ENCODE results near the gene C2CD2. TPM values are rescaled to one million over a fixed set of nuclear protein-coding genes. Genes with fewer than 3 reads are reported as not detected.

C2CD2 gene
- total RNA-seq, 5 donors from 2014 or later (not counting 1 experiment from before 2014, with no cell fraction given), result 7.7 to 15.0 (median 9.5) TPM

- Histone ChIP-seq H3K27me3 (replicated peaks in 1 of 2; ENCODE audit: control insufficient read depth in 2 of 2, extremely low read depth in 1 of 2, insufficient read depth in 2 of 2, low read length in 1 of 2) (no peaks in the 10 kb centered on the region), H3K36me3 (ENCODE audit: control insufficient read depth in 2 of 2, extremely low read depth in 1 of 2, insufficient read depth in 1 of 2, low read length in 1 of 2) (peaks cover 4 to 15% of the 10 kb centered on the region in 2 donors), H3K4me1 (ENCODE audit: control insufficient read depth in 1 of 2, extremely low read depth in 1 of 2, insufficient read depth in 2 of 2, low read length in 2 of 2) (peaks cover 8 to 19% of the 10 kb centered on the region in 2 experiments), H3K9me3 (no peaks in the 10 kb centered on the region), H3K27ac (ENCODE audit: low read length) (no peak overlapping the region), H3K4me3 (ENCODE audit: control insufficient read depth in 1 of 2, extremely low read depth in 1 of 2, low read length in 1 of 2) (no peak overlapping the region)
- no peak for ATAC-seq (replicated peaks in 1 of 4)
- H3K27me3 Mint-ChIP-seq, result no peaks in the 10 kb centered on the region
- H3K4me3 Mint-ChIP-seq, result no peak overlapping the region
- H3K27ac Mint-ChIP-seq, result no peak overlapping the region
- H3K9me3 Mint-ChIP-seq, result no peaks in the 10 kb centered on the region
- ChIA-PET POLR2A (interaction anchor here in 1 of 2 donors (0.5 kb wide), 1 partner anchor 15 kb away, joined by 3 read pairs; no protein-coding TSS in a partner anchor), CTCF (no interaction called here)
- WGBS (ENCODE audit: insufficient coverage), result 89% methylated on average over 12 of the region's 15 CpGs
- H3K36me3 Mint-ChIP-seq, result peaks cover 43% of the 10 kb centered on the region
- no peak for DNase-seq
- H3K4me1 Mint-ChIP-seq, result peaks cover 22 to 27% (median 24%) of the 10 kb centered on the region in 3 donors
Observed at GRCh38 chr21:41919666-41920398, 34.0 kb downstream of the C2CD2 start.

- WGBS (ENCODE audit: insufficient coverage), result 98% methylated on average over 8 of the region's 15 CpGs
- Histone ChIP-seq H3K27me3 (replicated peaks in 1 of 2; ENCODE audit: control insufficient read depth in 2 of 2, extremely low read depth in 1 of 2, insufficient read depth in 2 of 2, low read length in 1 of 2) (no peaks in the 10 kb centered on the region), H3K9me3 (no peaks in the 10 kb centered on the region), H3K36me3 (ENCODE audit: control insufficient read depth in 2 of 2, extremely low read depth in 1 of 2, insufficient read depth in 1 of 2, low read length in 1 of 2) (peaks cover 4 to 20% of the 10 kb centered on the region in 2 donors), H3K4me3 (ENCODE audit: control insufficient read depth in 1 of 2, extremely low read depth in 1 of 2, low read length in 1 of 2) (no peak overlapping the region), H3K27ac (ENCODE audit: low read length) (no peak overlapping the region), H3K4me1 (ENCODE audit: control insufficient read depth in 1 of 2, extremely low read depth in 1 of 2, insufficient read depth in 2 of 2, low read length in 2 of 2) (peaks cover 0 to 9% of the 10 kb centered on the region in 2 experiments)
- Mint-ChIP-seq H3K36me3 (peaks cover 45% of the 10 kb centered on the region), H3K27ac (no peak overlapping the region), H3K9me3 (no peaks in the 10 kb centered on the region), H3K4me3 (no peak overlapping the region), H3K27me3 (no peaks in the 10 kb centered on the region), H3K4me1 (peaks cover 13 to 17% (median 13%) of the 10 kb centered on the region in 3 donors)
- ChIA-PET CTCF (no interaction called here), POLR2A (no interaction called here)
- no peak for ATAC-seq (replicated peaks in 1 of 4)
- DNase-seq, result no peak
Observed at GRCh38 chr21:41918561-41919358, 35.1 kb downstream of the C2CD2 start.

GRCh38 chr21:41917531-41917930 is 36.3 kb downstream of the C2CD2 start:
- Mint-ChIP-seq H3K27ac (no peak overlapping the region), H3K9me3 (no peaks in the 10 kb centered on the region), H3K36me3 (peaks cover 50% of the 10 kb centered on the region), H3K27me3 (no peaks in the 10 kb centered on the region), H3K4me3 (no peak overlapping the region), H3K4me1 (peaks cover 4 to 7% (median 5%) of the 10 kb centered on the region in 3 donors)
- no peak overlapping the region for H3K27ac ChIP-seq (ENCODE audit: low read length)
- no peaks in the 10 kb centered on the region for H3K27me3 ChIP-seq (replicated peaks in 1 of 2; ENCODE audit: control insufficient read depth in 2 of 2, extremely low read depth in 1 of 2, insufficient read depth in 2 of 2, low read length in 1 of 2)
- ChIA-PET CTCF (no interaction called here), POLR2A (no interaction called here)
- no peak for DNase-seq
- WGBS (ENCODE audit: insufficient coverage), result 94% methylated on average over 3 of the region's 4 CpGs
- peaks cover 0 to 3% of the 10 kb centered on the region in 2 experiments for H3K4me1 ChIP-seq (ENCODE audit: control insufficient read depth in 1 of 2, extremely low read depth in 1 of 2, insufficient read depth in 2 of 2, low read length in 2 of 2)
- H3K9me3 ChIP-seq, result no peaks in the 10 kb centered on the region
- peaks cover 8 to 28% of the 10 kb centered on the region in 2 donors for H3K36me3 ChIP-seq (ENCODE audit: control insufficient read depth in 2 of 2, extremely low read depth in 1 of 2, insufficient read depth in 1 of 2, low read length in 1 of 2)
- H3K4me3 ChIP-seq (ENCODE audit: control insufficient read depth in 1 of 2, extremely low read depth in 1 of 2, low read length in 1 of 2), result no peak overlapping the region
- ATAC-seq (replicated peaks in 1 of 4), result no peak

GRCh38 chr21:41916888-41917433 is 36.9 kb downstream of the C2CD2 start:
- no peaks in the 10 kb centered on the region for H3K27me3 Mint-ChIP-seq
- POLR2A ChIA-PET, result no interaction called here
- peaks cover 4 to 7% (median 5%) of the 10 kb centered on the region in 3 donors for H3K4me1 Mint-ChIP-seq
- ATAC-seq (replicated peaks in 1 of 4), result no peak
- Histone ChIP-seq H3K9me3 (no peaks in the 10 kb centered on the region), H3K27ac (ENCODE audit: low read length) (no peak overlapping the region), H3K4me1 (ENCODE audit: control insufficient read depth in 1 of 2, extremely low read depth in 1 of 2, insufficient read depth in 2 of 2, low read length in 2 of 2) (peaks cover 0 to 1% of the 10 kb centered on the region in 2 experiments), H3K27me3 (replicated peaks in 1 of 2; ENCODE audit: control insufficient read depth in 2 of 2, extremely low read depth in 1 of 2, insufficient read depth in 2 of 2, low read length in 1 of 2) (no peaks in the 10 kb centered on the region), H3K4me3 (ENCODE audit: control insufficient read depth in 1 of 2, extremely low read depth in 1 of 2, low read length in 1 of 2) (no peak overlapping the region), H3K36me3 (ENCODE audit: control insufficient read depth in 2 of 2, extremely low read depth in 1 of 2, insufficient read depth in 1 of 2, low read length in 1 of 2) (peaks cover 8 to 29% of the 10 kb centered on the region in 2 donors)
- no peaks in the 10 kb centered on the region for H3K9me3 Mint-ChIP-seq
- H3K27ac Mint-ChIP-seq, result no peak overlapping the region
- peaks cover 53% of the 10 kb centered on the region for H3K36me3 Mint-ChIP-seq
- CTCF ChIA-PET, result no interaction called here
- WGBS (ENCODE audit: insufficient coverage), result 90% methylated on average over 3 of the region's 3 CpGs
- H3K4me3 Mint-ChIP-seq, result no peak overlapping the region
- DNase-seq, result no peak

GRCh38 chr21:41914965-41915364 is 38.9 kb downstream of the C2CD2 start:
- ATAC-seq (replicated peaks in 1 of 4) (no peak), DNase-seq (no peak)
- no peaks in the 10 kb centered on the region for H3K27me3 ChIP-seq (replicated peaks in 1 of 2; ENCODE audit: control insufficient read depth in 2 of 2, extremely low read depth in 1 of 2, insufficient read depth in 2 of 2, low read length in 1 of 2)
- 81% methylated on average over 5 of the region's 6 CpGs for WGBS (ENCODE audit: insufficient coverage)
- H3K4me1 Mint-ChIP-seq, result no peaks in the 10 kb centered on the region
- ChIA-PET POLR2A (no interaction called here), CTCF (no interaction called here)
- peaks cover 8 to 37% of the 10 kb centered on the region in 2 donors for H3K36me3 ChIP-seq (ENCODE audit: control insufficient read depth in 2 of 2, extremely low read depth in 1 of 2, insufficient read depth in 1 of 2, low read length in 1 of 2)
- H3K27me3 Mint-ChIP-seq, result no peaks in the 10 kb centered on the region
- H3K36me3 Mint-ChIP-seq, result peaks cover 53% of the 10 kb centered on the region
- H3K9me3 Mint-ChIP-seq, result no peaks in the 10 kb centered on the region
- no peak overlapping the region for H3K27ac ChIP-seq (ENCODE audit: low read length)
- no peak overlapping the region for H3K4me3 ChIP-seq (ENCODE audit: control insufficient read depth in 1 of 2, extremely low read depth in 1 of 2, low read length in 1 of 2)
- no peaks in the 10 kb centered on the region for H3K9me3 ChIP-seq
- no peak overlapping the region for H3K27ac Mint-ChIP-seq
- no peak overlapping the region for H3K4me3 Mint-ChIP-seq
- H3K4me1 ChIP-seq (ENCODE audit: control insufficient read depth in 1 of 2, extremely low read depth in 1 of 2, insufficient read depth in 2 of 2, low read length in 2 of 2), result no peaks in the 10 kb centered on the region

DNA sequence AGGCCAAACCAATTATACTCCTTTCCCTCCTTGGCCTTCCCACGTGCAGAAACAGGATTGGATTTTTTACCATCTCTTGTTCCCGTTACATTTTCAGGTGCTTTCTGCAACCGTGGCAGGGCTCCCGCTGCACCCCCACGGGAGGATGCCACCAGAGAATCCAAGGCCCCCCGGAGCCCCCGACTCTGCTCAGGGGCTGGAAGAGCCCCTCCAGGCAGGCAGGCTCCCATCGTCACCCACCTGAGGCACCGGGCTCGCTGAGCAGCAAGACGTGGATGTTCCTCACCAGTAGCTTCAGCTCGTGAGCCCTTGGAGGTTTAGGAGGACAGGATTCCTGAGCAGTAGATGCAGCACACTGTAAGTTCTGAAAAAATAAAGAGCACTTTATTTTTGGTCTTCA is 39.5 kb downstream of the C2CD2 start:
- Histone ChIP-seq H3K27ac (ENCODE audit: low read length) (no peak overlapping the region), H3K4me1 (ENCODE audit: control insufficient read depth in 1 of 2, extremely low read depth in 1 of 2, insufficient read depth in 2 of 2, low read length in 2 of 2) (no peaks in the 10 kb centered on the region), H3K9me3 (no peaks in the 10 kb centered on the region), H3K27me3 (replicated peaks in 1 of 2; ENCODE audit: control insufficient read depth in 2 of 2, extremely low read depth in 1 of 2, insufficient read depth in 2 of 2, low read length in 1 of 2) (no peaks in the 10 kb centered on the region), H3K36me3 (ENCODE audit: control insufficient read depth in 2 of 2, extremely low read depth in 1 of 2, insufficient read depth in 1 of 2, low read length in 1 of 2) (peaks cover 11 to 39% of the 10 kb centered on the region in 2 donors), H3K4me3 (ENCODE audit: control insufficient read depth in 1 of 2, extremely low read depth in 1 of 2, low read length in 1 of 2) (no peak overlapping the region)
- peaks cover 57% of the 10 kb centered on the region for H3K36me3 Mint-ChIP-seq
- no peaks in the 10 kb centered on the region for H3K4me1 Mint-ChIP-seq
- H3K27me3 Mint-ChIP-seq, result no peaks in the 10 kb centered on the region
- WGBS (ENCODE audit: insufficient coverage), result 94% methylated on average over 9 of the region's 12 CpGs
- ChIA-PET CTCF (no interaction called here), POLR2A (no interaction called here)
- H3K27ac Mint-ChIP-seq, result no peak overlapping the region
- no peak overlapping the region for H3K4me3 Mint-ChIP-seq
- no peaks in the 10 kb centered on the region for H3K9me3 Mint-ChIP-seq
- ATAC-seq (replicated peaks in 1 of 4) (no peak), DNase-seq (no peak)

All from T-cell (primary cell).